Parathyroid adenoma (tissue), 2 donors: ENCODE data around the gene MUS81.

ENCODE experiments used
- H2AFZ ChIP-seq: fragments of 300-600 bp; sonication (generic); one replicate; pipeline ENCODE4 v1.7.0; 2017; ENCODE audit warnings: antibody characterized with exemption, mild to moderate bottlenecking
- H3K27ac ChIP-seq: fragments of 300-600 bp; sonication (generic); one replicate; pipeline ENCODE4 v1.7.0; 2017
- H3K27me3 ChIP-seq: fragments of 300-600 bp; sonication (generic); one replicate; pipeline ENCODE4 v1.7.0; 2017; ENCODE audit warnings: low read length; ENCODE audit not compliant: control insufficient read depth, insufficient read depth
- H3K36me3 ChIP-seq: fragments of 300-600 bp; sonication (generic); one replicate; pipeline ENCODE4 v1.7.0; 2017; ENCODE audit warnings: low read length; ENCODE audit not compliant: control insufficient read depth, insufficient read depth
- H3K4me1 ChIP-seq: fragments of 300-600 bp; sonication (generic); one replicate; pipeline ENCODE4 v1.7.0; 2017; ENCODE audit warnings: control low read depth
- H3K4me2 ChIP-seq: fragments of 300-600 bp; sonication (generic); one replicate; pipeline ENCODE4 v1.7.0; 2017; ENCODE audit warnings: low read length
- H3K4me3 ChIP-seq: fragments of 300-600 bp; sonication (generic); one replicate; pipeline ENCODE4 v1.7.0; 2017; ENCODE audit warnings: low read depth, low read length
- H3K79me2 ChIP-seq: fragments of 300-600 bp; sonication (generic); one replicate; pipeline ENCODE4 v1.7.0; 2017; ENCODE audit warnings: control low read depth
- H3K9ac ChIP-seq: fragments of 300-600 bp; sonication (generic); one replicate; pipeline ENCODE4 v1.7.0; 2017; ENCODE audit warnings: mild to moderate bottlenecking
- H3K9me3 ChIP-seq: fragments of 300-600 bp; sonication (generic); one replicate; pipeline ENCODE4 v1.7.0; 2017; ENCODE audit warnings: low read length; ENCODE audit not compliant: control insufficient read depth
- CTCF ChIP-seq: fragments of 300-600 bp; sonication (generic); IDR thresholded peaks from one replicate; pipeline ENCODE4 v1.7.0; 2017; ENCODE audit warnings: antibody characterized with exemption, mild to moderate bottlenecking
- donor health status: primary hyperparathyroidism.

MUS81 gene

GRCh38 chr11:65892661-65893317, 32.6 kb downstream of the MUS81 start:
- H3K79me2 ChIP-seq, result no peaks in the 10 kb centered on the region
- H3K9ac ChIP-seq, result no peak overlapping the region
- H3K9me3 ChIP-seq, result no peaks in the 10 kb centered on the region
- H3K27ac ChIP-seq, result no peak overlapping the region
- no peak for TF ChIP-seq CTCF
- no peak overlapping the region for H3K4me2 ChIP-seq
- no peaks in the 10 kb centered on the region for H3K36me3 ChIP-seq
- no peak overlapping the region for H3K4me3 ChIP-seq
- H3K4me1 ChIP-seq, result peaks cover 3% of the 10 kb centered on the region
- H2AFZ ChIP-seq, result no peak overlapping the region
- no peaks in the 10 kb centered on the region for H3K27me3 ChIP-seq

- Histone ChIP-seq H3K36me3 (no peaks in the 10 kb centered on the region), H3K27ac (peak overlapping the region; percentile 75), H3K4me3 (peak overlapping the region; percentile 5), H3K9me3 (no peaks in the 10 kb centered on the region), H3K9ac (no peak overlapping the region), H3K4me2 (no peak overlapping the region), H3K79me2 (no peaks in the 10 kb centered on the region), H2AFZ (no peak overlapping the region), H3K4me1 (peaks cover 3% of the 10 kb centered on the region), H3K27me3 (no peaks in the 10 kb centered on the region)
- TF ChIP-seq CTCF, result no peak
Measured at GRCh38 chr11:65894034-65894591, 33.9 kb downstream of the MUS81 start.

GRCh38 chr11:65895482-65895981, 35.3 kb downstream of the MUS81 start:
- Histone ChIP-seq H3K27ac (no peak overlapping the region), H3K9ac (no peak overlapping the region), H3K4me2 (no peak overlapping the region), H3K27me3 (no peaks in the 10 kb centered on the region), H2AFZ (no peak overlapping the region), H3K36me3 (no peaks in the 10 kb centered on the region), H3K4me3 (no peak overlapping the region), H3K9me3 (no peaks in the 10 kb centered on the region), H3K79me2 (no peaks in the 10 kb centered on the region), H3K4me1 (no peaks in the 10 kb centered on the region)
- no peak for TF ChIP-seq CTCF

- H3K27ac ChIP-seq, result no peak overlapping the region
- no peak overlapping the region for H3K4me2 ChIP-seq
- H3K4me3 ChIP-seq, result no peak overlapping the region
- H3K9me3 ChIP-seq, result no peaks in the 10 kb centered on the region
- no peak overlapping the region for H2AFZ ChIP-seq
- TF ChIP-seq CTCF, result no peak
- no peaks in the 10 kb centered on the region for H3K36me3 ChIP-seq
- H3K4me1 ChIP-seq, result no peaks in the 10 kb centered on the region
- H3K9ac ChIP-seq, result no peak overlapping the region
- H3K79me2 ChIP-seq, result no peaks in the 10 kb centered on the region
- H3K27me3 ChIP-seq, result no peaks in the 10 kb centered on the region
Measured at GRCh38 chr11:65896034-65896999, 36.1 kb downstream of the MUS81 start.
